OCI-LY1 (cell line): Measurements from ENCODE around the gene GNB1L.

Experiments
- EZH2 ChIP-seq: fragments of 200-600 bp; sonication (generic), shearing (Covaris generic); IDR thresholded peaks from 2 replicates; pipeline ENCODE4 v1.8.0; 2017; ENCODE audit warnings: borderline replicate concordance, mixed run types, mild to moderate bottlenecking, antibody characterized with exemption, low read length, moderate library complexity, mixed read lengths
- TF ChIP-seq, protein P1 (sequence below): fragments of 200-600 bp; sonication (generic), shearing (Covaris generic); IDR thresholded peaks from 2 replicates; pipeline ENCODE4 v1.5.1; 2017; ENCODE audit warnings: mild to moderate bottlenecking, antibody characterized with exemption, low read length, moderate library complexity, mixed read lengths

DNA sequence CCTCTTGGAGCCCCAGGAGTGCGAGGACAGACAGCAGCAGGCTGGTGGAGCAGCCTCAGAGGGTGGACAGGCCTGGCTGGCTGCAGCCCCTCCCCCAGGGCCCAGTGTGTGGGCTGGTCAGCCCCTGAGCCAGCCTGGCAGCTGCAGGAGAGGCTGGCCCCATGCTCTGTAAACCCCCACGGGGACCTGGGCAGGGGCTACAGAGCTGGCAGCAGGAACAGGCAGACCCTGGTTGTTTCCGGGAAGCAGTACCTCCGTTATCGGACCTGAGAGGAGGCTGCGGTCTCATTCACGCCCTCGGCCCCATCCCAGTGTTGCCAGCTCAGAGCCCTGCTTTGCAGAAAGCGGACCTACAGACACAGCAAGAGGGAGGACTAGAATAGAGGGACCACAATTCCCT, 48.4 kb upstream of the GNB1L start:
- TF ChIP-seq, protein P1, sequence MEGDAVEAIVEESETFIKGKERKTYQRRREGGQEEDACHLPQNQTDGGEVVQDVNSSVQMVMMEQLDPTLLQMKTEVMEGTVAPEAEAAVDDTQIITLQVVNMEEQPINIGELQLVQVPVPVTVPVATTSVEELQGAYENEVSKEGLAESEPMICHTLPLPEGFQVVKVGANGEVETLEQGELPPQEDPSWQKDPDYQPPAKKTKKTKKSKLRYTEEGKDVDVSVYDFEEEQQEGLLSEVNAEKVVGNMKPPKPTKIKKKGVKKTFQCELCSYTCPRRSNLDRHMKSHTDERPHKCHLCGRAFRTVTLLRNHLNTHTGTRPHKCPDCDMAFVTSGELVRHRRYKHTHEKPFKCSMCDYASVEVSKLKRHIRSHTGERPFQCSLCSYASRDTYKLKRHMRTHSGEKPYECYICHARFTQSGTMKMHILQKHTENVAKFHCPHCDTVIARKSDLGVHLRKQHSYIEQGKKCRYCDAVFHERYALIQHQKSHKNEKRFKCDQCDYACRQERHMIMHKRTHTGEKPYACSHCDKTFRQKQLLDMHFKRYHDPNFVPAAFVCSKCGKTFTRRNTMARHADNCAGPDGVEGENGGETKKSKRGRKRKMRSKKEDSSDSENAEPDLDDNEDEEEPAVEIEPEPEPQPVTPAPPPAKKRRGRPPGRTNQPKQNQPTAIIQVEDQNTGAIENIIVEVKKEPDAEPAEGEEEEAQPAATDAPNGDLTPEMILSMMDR = no peak
- TF ChIP-seq EZH2 = no peak
